Measurements from ENCODE around the gene DIO3. TPM values are rescaled to one million over a fixed set of nuclear protein-coding genes. Genes with fewer than 3 reads are reported as not detected.

The DIO3 gene
- total RNA-seq, 1 experiment from 2014 or later, result not detected

GRCh38 chr14:101586531-101587430 is 25.5 kb downstream of the DIO3 start:
- Histone ChIP-seq H3K4me1 (ENCODE audit: low read length) (no peaks in the 10 kb centered on the region), H3K36me3 (ENCODE audit: insufficient read depth, low read length) (no peaks in the 10 kb centered on the region)
- no peak for DNase-seq

GRCh38 chr14:101587441-101587911 is 26.2 kb downstream of the DIO3 start:
- Histone ChIP-seq H2AFZ (ENCODE audit: low read length) (no peak overlapping the region), H3K36me3 (ENCODE audit: insufficient read depth, low read length) (no peaks in the 10 kb centered on the region), H3K4me1 (ENCODE audit: low read length) (no peaks in the 10 kb centered on the region), H3K9me3 (ENCODE audit: low read length) (no peaks in the 10 kb centered on the region), H3K27ac (ENCODE audit: low read length) (no peak overlapping the region), H3K4me3 (ENCODE audit: low read length) (no peak overlapping the region), H3K9ac (ENCODE audit: low read length) (no peak overlapping the region), H4K20me1 (ENCODE audit: insufficient read depth, low read depth, low read length) (no peaks in the 10 kb centered on the region), H3K4me2 (ENCODE audit: low read depth, low read length, poor library complexity, severe bottlenecking) (no peak overlapping the region), H3K79me2 (ENCODE audit: low read length) (no peaks in the 10 kb centered on the region), H3K27me3 (ENCODE audit: low read length) (no peaks in the 10 kb centered on the region), H3K9me2 (replicated peaks; ENCODE audit: insufficient read depth, low read length) (no peaks in the 10 kb centered on the region)
- no peak for DNase-seq

More at GRCh38 chr14:101586531-101587430, 25.5 kb downstream of the DIO3 start:
- Histone ChIP-seq H3K9me2 (replicated peaks; ENCODE audit: insufficient read depth, low read length) (no peaks in the 10 kb centered on the region), H3K4me2 (ENCODE audit: low read depth, low read length, poor library complexity, severe bottlenecking) (no peak overlapping the region), H2AFZ (ENCODE audit: low read length) (no peak overlapping the region), H3K9me3 (ENCODE audit: low read length) (no peaks in the 10 kb centered on the region), H3K9ac (ENCODE audit: low read length) (no peak overlapping the region), H4K20me1 (ENCODE audit: insufficient read depth, low read depth, low read length) (no peaks in the 10 kb centered on the region), H3K27me3 (ENCODE audit: low read length) (no peaks in the 10 kb centered on the region), H3K4me3 (ENCODE audit: low read length) (no peak overlapping the region), H3K27ac (ENCODE audit: low read length) (no peak overlapping the region), H3K79me2 (ENCODE audit: low read length) (no peaks in the 10 kb centered on the region)

GRCh38 chr14:101588286-101588975 is 27.1 kb downstream of the DIO3 start:
- no peaks in the 10 kb centered on the region for H3K9me2 ChIP-seq (replicated peaks; ENCODE audit: insufficient read depth, low read length)
- no peak for DNase-seq
- no peaks in the 10 kb centered on the region for H3K27me3 ChIP-seq (ENCODE audit: low read length)
- no peak overlapping the region for H3K4me3 ChIP-seq (ENCODE audit: low read length)
- H3K79me2 ChIP-seq (ENCODE audit: low read length), result no peaks in the 10 kb centered on the region
- H3K36me3 ChIP-seq (ENCODE audit: insufficient read depth, low read length), result no peaks in the 10 kb centered on the region
- no peaks in the 10 kb centered on the region for H3K9me3 ChIP-seq (ENCODE audit: low read length)
- H3K9ac ChIP-seq (ENCODE audit: low read length), result no peak overlapping the region
- no peak overlapping the region for H3K27ac ChIP-seq (ENCODE audit: low read length)
- no peaks in the 10 kb centered on the region for H4K20me1 ChIP-seq (ENCODE audit: insufficient read depth, low read depth, low read length)
- H2AFZ ChIP-seq (ENCODE audit: low read length), result no peak overlapping the region
- H3K4me1 ChIP-seq (ENCODE audit: low read length), result no peaks in the 10 kb centered on the region
- no peak overlapping the region for H3K4me2 ChIP-seq (ENCODE audit: low read depth, low read length, poor library complexity, severe bottlenecking)

- Histone ChIP-seq H3K79me2 (ENCODE audit: low read length) (no peaks in the 10 kb centered on the region), H3K4me2 (ENCODE audit: low read depth, low read length, poor library complexity, severe bottlenecking) (no peak overlapping the region), H3K9me2 (replicated peaks; ENCODE audit: insufficient read depth, low read length) (no peaks in the 10 kb centered on the region), H3K4me3 (ENCODE audit: low read length) (no peak overlapping the region), H4K20me1 (ENCODE audit: insufficient read depth, low read depth, low read length) (no peaks in the 10 kb centered on the region), H3K27me3 (ENCODE audit: low read length) (no peaks in the 10 kb centered on the region), H3K9ac (ENCODE audit: low read length) (no peak overlapping the region), H2AFZ (ENCODE audit: low read length) (no peak overlapping the region), H3K27ac (ENCODE audit: low read length) (no peak overlapping the region), H3K9me3 (ENCODE audit: low read length) (no peaks in the 10 kb centered on the region), H3K4me1 (ENCODE audit: low read length) (no peaks in the 10 kb centered on the region), H3K36me3 (ENCODE audit: insufficient read depth, low read length) (no peaks in the 10 kb centered on the region)
- DNase-seq, result no peak
These were observed 27.7 kb downstream of the DIO3 start for GRCh38 chr14:101588990-101589389.

- Histone ChIP-seq H3K27me3 (ENCODE audit: low read length) (no peaks in the 10 kb centered on the region), H3K4me3 (ENCODE audit: low read length) (no peak overlapping the region), H3K9me2 (replicated peaks; ENCODE audit: insufficient read depth, low read length) (no peaks in the 10 kb centered on the region), H4K20me1 (ENCODE audit: insufficient read depth, low read depth, low read length) (no peaks in the 10 kb centered on the region), H3K36me3 (ENCODE audit: insufficient read depth, low read length) (no peaks in the 10 kb centered on the region), H3K9ac (ENCODE audit: low read length) (no peak overlapping the region), H3K9me3 (ENCODE audit: low read length) (no peaks in the 10 kb centered on the region), H3K27ac (ENCODE audit: low read length) (no peak overlapping the region), H2AFZ (ENCODE audit: low read length) (no peak overlapping the region), H3K4me2 (ENCODE audit: low read depth, low read length, poor library complexity, severe bottlenecking) (no peak overlapping the region), H3K4me1 (ENCODE audit: low read length) (no peaks in the 10 kb centered on the region), H3K79me2 (ENCODE audit: low read length) (no peaks in the 10 kb centered on the region)
- DNase-seq, result no peak
These were observed 28.3 kb downstream of the DIO3 start for GRCh38 chr14:101589486-101590015.

- Histone ChIP-seq H3K4me1 (ENCODE audit: low read length) (no peaks in the 10 kb centered on the region), H3K4me3 (ENCODE audit: low read length) (no peak overlapping the region)
- no peak for DNase-seq
These were observed 28.8 kb downstream of the DIO3 start for GRCh38 chr14:101590062-101590461.

GRCh38 chr14:101590616-101591015 is 29.3 kb downstream of the DIO3 start:
- no peaks in the 10 kb centered on the region for H3K9me2 ChIP-seq (replicated peaks; ENCODE audit: insufficient read depth, low read length)
- no peaks in the 10 kb centered on the region for H3K36me3 ChIP-seq (ENCODE audit: insufficient read depth, low read length)
- H3K27me3 ChIP-seq (ENCODE audit: low read length), result no peaks in the 10 kb centered on the region
- H3K4me1 ChIP-seq (ENCODE audit: low read length), result no peaks in the 10 kb centered on the region
- no peak overlapping the region for H3K9ac ChIP-seq (ENCODE audit: low read length)
- H3K9me3 ChIP-seq (ENCODE audit: low read length), result no peaks in the 10 kb centered on the region
- no peaks in the 10 kb centered on the region for H3K79me2 ChIP-seq (ENCODE audit: low read length)
- H3K4me2 ChIP-seq (ENCODE audit: low read depth, low read length, poor library complexity, severe bottlenecking), result no peak overlapping the region
- no peak overlapping the region for H3K27ac ChIP-seq (ENCODE audit: low read length)
- no peak for DNase-seq
- no peaks in the 10 kb centered on the region for H4K20me1 ChIP-seq (ENCODE audit: insufficient read depth, low read depth, low read length)
- H2AFZ ChIP-seq (ENCODE audit: low read length), result no peak overlapping the region
- H3K4me3 ChIP-seq (ENCODE audit: low read length), result no peak overlapping the region

More at GRCh38 chr14:101590062-101590461, 28.8 kb downstream of the DIO3 start:
- Histone ChIP-seq H3K9me3 (ENCODE audit: low read length) (no peaks in the 10 kb centered on the region), H3K9me2 (replicated peaks; ENCODE audit: insufficient read depth, low read length) (no peaks in the 10 kb centered on the region), H2AFZ (ENCODE audit: low read length) (no peak overlapping the region), H3K4me2 (ENCODE audit: low read depth, low read length, poor library complexity, severe bottlenecking) (no peak overlapping the region), H3K27me3 (ENCODE audit: low read length) (no peaks in the 10 kb centered on the region), H3K36me3 (ENCODE audit: insufficient read depth, low read length) (no peaks in the 10 kb centered on the region), H3K9ac (ENCODE audit: low read length) (no peak overlapping the region), H3K27ac (ENCODE audit: low read length) (no peak overlapping the region), H3K79me2 (ENCODE audit: low read length) (no peaks in the 10 kb centered on the region), H4K20me1 (ENCODE audit: insufficient read depth, low read depth, low read length) (no peaks in the 10 kb centered on the region)

- no peaks in the 10 kb centered on the region for H3K79me2 ChIP-seq (ENCODE audit: low read length)
- H3K36me3 ChIP-seq (ENCODE audit: insufficient read depth, low read length), result no peaks in the 10 kb centered on the region
- no peak overlapping the region for H3K27ac ChIP-seq (ENCODE audit: low read length)
- no peaks in the 10 kb centered on the region for H3K27me3 ChIP-seq (ENCODE audit: low read length)
- H3K4me3 ChIP-seq (ENCODE audit: low read length), result no peak overlapping the region
- no peak overlapping the region for H3K4me2 ChIP-seq (ENCODE audit: low read depth, low read length, poor library complexity, severe bottlenecking)
- DNase-seq, result no peak
- no peaks in the 10 kb centered on the region for H3K9me2 ChIP-seq (replicated peaks; ENCODE audit: insufficient read depth, low read length)
- H3K9me3 ChIP-seq (ENCODE audit: low read length), result no peaks in the 10 kb centered on the region
- no peak overlapping the region for H3K9ac ChIP-seq (ENCODE audit: low read length)
- H4K20me1 ChIP-seq (ENCODE audit: insufficient read depth, low read depth, low read length), result no peaks in the 10 kb centered on the region
- H3K4me1 ChIP-seq (ENCODE audit: low read length), result no peaks in the 10 kb centered on the region
- H2AFZ ChIP-seq (ENCODE audit: low read length), result no peak overlapping the region
These were observed 29.8 kb downstream of the DIO3 start for GRCh38 chr14:101591121-101591520.

Data from Karpas-422 (cell line).